KMS-11 (cell line): ENCODE data around the gene CLIC6.

Source experiments
- H2AFZ ChIP-seq: fragments of 200-600 bp; sonication (generic); 2 replicates; pipeline ENCODE4 v1.6.1; 2016; ENCODE audit warnings: antibody characterized with exemption, mixed run types, low read depth
- H3K27ac ChIP-seq: fragments of 200-600 bp; sonication (generic); 2 replicates; pipeline ENCODE4 v1.6.1; 2016; ENCODE audit warnings: mild to moderate bottlenecking, mixed run types
- H3K27me3 ChIP-seq: fragments of 200-600 bp; sonication (generic); 2 replicates; pipeline ENCODE4 v1.6.1; 2017; ENCODE audit warnings: mild to moderate bottlenecking, low read depth, mixed run types, moderate library complexity; ENCODE audit not compliant: insufficient read depth
- H3K36me3 ChIP-seq: fragments of 200-600 bp; sonication (generic); 2 replicates; pipeline ENCODE4 v1.6.1; 2017; ENCODE audit warnings: mild to moderate bottlenecking, mixed run types; ENCODE audit not compliant: insufficient read depth
- H3K4me1 ChIP-seq: fragments of 200-600 bp; sonication (generic); 2 replicates; pipeline ENCODE4 v1.6.1; 2016; ENCODE audit warnings: mild to moderate bottlenecking, low read depth, mixed run types; ENCODE audit not compliant: poor library complexity, severe bottlenecking
- H3K4me2 ChIP-seq: fragments of 200-600 bp; sonication (generic); 2 replicates; pipeline ENCODE4 v1.7.0; 2016; ENCODE audit warnings: mild to moderate bottlenecking, mixed run types
- H3K4me3 ChIP-seq: fragments of 200-600 bp; sonication (generic); IDR thresholded peaks from 2 replicates; pipeline ENCODE4 v1.6.1; 2017; ENCODE audit warnings: low read depth, low read length, mixed read lengths; ENCODE audit not compliant: insufficient read depth
- H3K79me2 ChIP-seq: fragments of 200-600 bp; sonication (generic); 2 replicates; pipeline ENCODE4 v1.6.1; 2016; ENCODE audit warnings: low read depth, mixed run types; ENCODE audit not compliant: insufficient read depth
- H3K9ac ChIP-seq: fragments of 200-600 bp; sonication (generic); 2 replicates; pipeline ENCODE4 v1.6.1; 2016; ENCODE audit warnings: mild to moderate bottlenecking, mixed run types
- H4K20me1 ChIP-seq: fragments of 200-600 bp; sonication (generic); 2 replicates; pipeline ENCODE4 v1.6.1; 2016; ENCODE audit warnings: mild to moderate bottlenecking, mixed run types; ENCODE audit not compliant: insufficient read depth
- CTCF ChIP-seq: fragments of 200-600 bp; sonication (generic); conservative IDR thresholded peaks from 2 replicates; pipeline ENCODE4 v1.6.1; 2017; ENCODE audit warnings: low read depth, mild to moderate bottlenecking, antibody characterized with exemption, low read length, moderate library complexity, mixed read lengths

CLIC6 gene

GRCh38 chr21:34692458-34693020, 23.7 kb downstream of the CLIC6 start:
- no peaks in the 10 kb centered on the region for H3K27me3 ChIP-seq
- H3K27ac ChIP-seq, result no peak overlapping the region
- H3K4me2 ChIP-seq, result no peak overlapping the region
- H2AFZ ChIP-seq, result no peak overlapping the region
- TF ChIP-seq CTCF, result no peak
- H3K4me1 ChIP-seq, result peaks cover 3% of the 10 kb centered on the region
- no peaks in the 10 kb centered on the region for H3K36me3 ChIP-seq
- no peaks in the 10 kb centered on the region for H3K79me2 ChIP-seq
- H3K4me3 ChIP-seq, result no peak overlapping the region
- H4K20me1 ChIP-seq, result no peaks in the 10 kb centered on the region
- H3K9ac ChIP-seq, result no peak overlapping the region

GRCh38 chr21:34693192-34693810, 24.5 kb downstream of the CLIC6 start:
- Histone ChIP-seq H2AFZ (no peak overlapping the region), H3K4me1 (peaks cover 3% of the 10 kb centered on the region), H3K79me2 (no peaks in the 10 kb centered on the region), H3K9ac (no peak overlapping the region), H3K4me2 (no peak overlapping the region), H3K27me3 (no peaks in the 10 kb centered on the region), H3K36me3 (no peaks in the 10 kb centered on the region), H3K27ac (no peak overlapping the region), H3K4me3 (no peak overlapping the region), H4K20me1 (no peaks in the 10 kb centered on the region)
- peak; percentile 98 for TF ChIP-seq CTCF

GRCh38 chr21:34695434-34695833, 26.6 kb downstream of the CLIC6 start:
- Histone ChIP-seq H4K20me1 (no peaks in the 10 kb centered on the region), H3K4me2 (no peak overlapping the region), H3K27ac (no peak overlapping the region), H2AFZ (no peak overlapping the region), H3K9ac (no peak overlapping the region), H3K4me1 (peaks cover 3% of the 10 kb centered on the region), H3K4me3 (no peak overlapping the region), H3K36me3 (no peaks in the 10 kb centered on the region), H3K27me3 (no peaks in the 10 kb centered on the region), H3K79me2 (no peaks in the 10 kb centered on the region)
- no peak for TF ChIP-seq CTCF

- H3K9ac ChIP-seq, result no peak overlapping the region
- no peaks in the 10 kb centered on the region for H4K20me1 ChIP-seq
- H2AFZ ChIP-seq, result no peak overlapping the region
- no peak overlapping the region for H3K4me3 ChIP-seq
- H3K4me2 ChIP-seq, result no peak overlapping the region
- peaks cover 3% of the 10 kb centered on the region for H3K4me1 ChIP-seq
- no peak overlapping the region for H3K27ac ChIP-seq
- H3K27me3 ChIP-seq, result no peaks in the 10 kb centered on the region
- no peaks in the 10 kb centered on the region for H3K36me3 ChIP-seq
- no peaks in the 10 kb centered on the region for H3K79me2 ChIP-seq
- TF ChIP-seq CTCF, result no peak
Measured at GRCh38 chr21:34696121-34696520, 27.3 kb downstream of the CLIC6 start.
